ENCODE measurements around the gene RREB1. TPM values are rescaled to one million over a fixed set of nuclear protein-coding genes. Genes with fewer than 3 reads are reported as not detected.

The RREB1 gene
- total and polyA plus RNA-seq, 2 experiments from 2014 or later = 8.5 to 25.5 TPM

- TF ChIP-seq ZNF462 (CRISPR knock-in tag; IDR thresholded peaks at IDR 0.05) = no peak
- no peak for TF ChIP-seq STAT1 (IDR thresholded peaks at IDR 0.05; ENCODE audit: unreplicated experiment)
- TF ChIP-seq NANOG (IDR thresholded peaks at IDR 0.05; ENCODE audit: borderline replicate concordance) = no peak
- no peak for TF ChIP-seq POLR2AphosphoS5 (IDR thresholded peaks at IDR 0.05; ENCODE audit: low read depth)
- no peak for TF ChIP-seq REST (IDR thresholded peaks at IDR 0.05; ENCODE audit: unreplicated experiment)
- no peak for TF ChIP-seq EZH2phosphoT487 (IDR thresholded peaks at IDR 0.05; ENCODE audit: unreplicated experiment)
- no peak for TF ChIP-seq ZNF331 (CRISPR knock-in tag; IDR thresholded peaks at IDR 0.05; ENCODE audit: low read depth)
- no peak for TF ChIP-seq ETS1 (IDR thresholded peaks at IDR 0.05)
- TF ChIP-seq ZNF114 (CRISPR knock-in tag; IDR thresholded peaks at IDR 0.05) = no peak
- no peak for TF ChIP-seq JUNB (IDR thresholded peaks at IDR 0.05; ENCODE audit: unreplicated experiment)
Observed at GRCh38 chr6:7071405-7071804, 36.4 kb upstream of the RREB1 start (continued).

Measured in GM23338 (cell line).